NCI-H187 treated with DMSO at 0.1 percent for 48 hours (cell line): ENCODE data around the gene GPRC5C.
"Not testable (repeated sequence)": the region's sequence is repeated elsewhere in the genome, so short reads cannot be mapped to it uniquely, and the experiment has no call there.

Experiments used
- DNase-seq: peaks from one replicate; lab custom pipeline; 2025; lab: John Stamatoyannopoulos, UW

The GPRC5C gene

GRCh38 chr17:74405311-74405710 is 26.6 kb upstream of the GPRC5C start:
- DNase-seq, result not testable (repeated sequence)

- no peak for DNase-seq
Observed at GRCh38 chr17:74407384-74407783, 24.5 kb upstream of the GPRC5C start.

GRCh38 chr17:74408262-74408661 is 23.6 kb upstream of the GPRC5C start:
- no peak for DNase-seq

- peak; percentile 32 for DNase-seq
Observed at GRCh38 chr17:74408815-74409214, 23.1 kb upstream of the GPRC5C start.

GRCh38 chr17:74410001-74410443 is 21.9 kb upstream of the GPRC5C start:
- no peak for DNase-seq

- no peak for DNase-seq
Observed at GRCh38 chr17:74412581-74412980, 19.3 kb upstream of the GPRC5C start.

GRCh38 chr17:74413491-74413890 is 18.4 kb upstream of the GPRC5C start:
- DNase-seq, result no peak

DNA sequence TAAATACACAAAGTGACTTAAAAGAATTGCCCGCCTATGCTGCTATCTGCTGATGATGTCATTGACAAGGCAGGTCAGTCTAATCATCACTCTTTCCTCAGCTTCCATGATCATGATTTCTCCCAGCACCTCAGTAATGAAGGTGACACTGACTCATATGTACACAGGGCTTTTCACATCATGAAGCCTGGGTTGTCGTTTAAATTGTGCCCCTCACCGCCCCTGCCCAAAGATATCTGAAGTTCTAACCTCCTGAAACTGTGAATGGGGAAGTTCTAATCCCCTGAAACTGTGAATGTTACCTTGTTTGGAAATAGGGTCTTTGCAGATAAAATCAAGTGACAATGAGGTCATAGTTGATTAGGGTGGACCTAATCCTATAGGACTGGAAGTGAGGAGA is 17.4 kb upstream of the GPRC5C start:
- no peak for DNase-seq

DNA sequence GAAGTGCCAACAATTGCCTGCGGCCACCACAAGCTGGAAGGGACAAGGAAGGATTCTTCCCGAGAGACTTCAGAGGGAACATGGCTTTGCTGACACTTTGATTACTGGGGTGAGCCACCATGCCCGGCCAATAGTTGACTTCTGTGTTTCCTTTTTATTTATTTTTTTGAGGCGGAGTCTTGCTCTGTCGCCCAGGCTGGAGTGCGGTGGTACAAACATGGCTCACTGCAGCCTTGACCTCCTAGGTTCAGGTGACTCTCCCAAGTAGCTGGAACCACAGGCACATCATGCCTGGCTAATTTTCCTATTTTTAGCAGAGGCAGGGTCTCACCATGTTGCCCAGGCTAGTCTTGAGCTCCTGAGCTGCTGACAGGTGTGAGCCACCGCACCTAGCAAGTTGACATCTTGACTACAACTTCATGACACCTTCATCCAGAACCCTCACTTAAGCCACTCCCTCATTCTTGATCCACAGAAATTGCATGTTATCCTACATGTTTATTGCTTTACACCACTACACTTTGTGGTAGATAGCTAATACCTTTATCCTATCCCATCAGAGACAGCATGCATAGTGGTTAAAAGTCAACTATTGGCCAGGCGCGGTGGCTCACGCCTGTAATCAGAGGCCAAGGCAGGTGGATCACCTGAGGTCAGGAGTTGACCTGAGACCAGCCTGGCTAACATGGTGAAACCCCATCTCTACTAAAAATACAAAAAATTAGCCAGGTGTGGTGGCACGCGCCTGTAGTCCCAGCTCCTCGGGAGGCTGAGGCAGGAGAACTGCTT is 16.1 kb upstream of the GPRC5C start:
- no peak for DNase-seq

DNA sequence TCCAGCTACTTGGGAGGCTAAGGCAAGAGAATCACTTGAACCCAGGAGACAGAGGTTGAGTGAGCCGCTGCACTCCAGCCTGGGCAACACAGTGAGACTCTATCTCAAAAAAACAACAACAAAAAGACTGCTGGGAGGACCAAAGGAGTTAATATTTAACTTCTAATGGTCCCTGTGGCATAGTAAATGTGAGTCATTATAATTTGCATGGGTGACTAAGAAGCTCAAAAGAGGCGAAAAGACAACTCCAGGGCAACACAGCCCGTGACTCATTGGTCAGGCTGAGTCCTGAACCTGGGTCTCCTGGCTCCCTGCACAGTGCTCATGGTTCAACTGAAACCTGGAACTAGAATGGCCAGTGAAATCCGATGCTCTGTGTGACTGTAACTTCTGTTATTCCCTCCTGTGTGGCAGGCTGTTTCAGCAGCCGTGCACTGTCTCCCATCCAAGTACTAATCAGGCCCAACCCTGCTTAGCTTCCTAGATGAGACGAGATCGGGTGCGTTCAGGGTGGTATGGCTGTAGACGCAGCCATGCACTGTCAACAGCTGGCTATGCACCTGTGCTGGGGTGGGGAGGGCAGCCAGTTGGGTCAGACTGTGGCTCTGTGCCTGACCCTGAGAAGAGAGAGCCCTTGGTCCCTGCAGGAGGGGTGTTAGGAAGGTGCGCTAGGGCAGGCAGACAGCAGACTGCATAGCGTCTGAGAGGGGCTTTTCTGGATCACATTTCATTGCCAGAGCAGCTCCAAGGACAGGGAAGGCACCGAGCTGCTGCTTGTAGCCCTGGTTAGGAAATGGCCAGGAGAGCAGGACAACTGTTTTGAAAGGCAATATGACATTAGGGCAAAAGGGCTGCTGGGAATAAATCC is 14.5 kb upstream of the GPRC5C start:
- no peak for DNase-seq

- DNase-seq, result no peak
Observed at GRCh38 chr17:74419928-74420411, 11.9 kb upstream of the GPRC5C start.

DNA sequence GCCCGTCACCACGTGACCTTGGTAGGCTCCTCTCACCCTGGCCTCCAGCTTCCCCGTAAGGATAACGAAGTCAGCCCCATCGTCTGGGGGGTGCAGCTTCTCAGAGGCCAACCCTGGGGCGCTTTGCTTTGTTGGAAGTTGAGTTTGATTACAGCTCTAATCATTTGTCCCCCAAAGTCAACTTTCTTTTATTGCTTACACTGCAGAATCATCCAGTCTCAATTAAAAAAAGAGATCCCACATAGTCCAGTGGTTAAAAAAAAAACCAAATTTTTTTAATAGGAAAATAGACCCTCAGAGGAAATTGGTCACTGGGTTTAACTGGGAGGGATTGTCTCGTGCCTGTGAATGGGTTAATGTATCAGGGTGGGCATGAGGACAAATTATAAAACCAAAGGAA is 7.8 kb upstream of the GPRC5C start:
- no peak for DNase-seq

DNA sequence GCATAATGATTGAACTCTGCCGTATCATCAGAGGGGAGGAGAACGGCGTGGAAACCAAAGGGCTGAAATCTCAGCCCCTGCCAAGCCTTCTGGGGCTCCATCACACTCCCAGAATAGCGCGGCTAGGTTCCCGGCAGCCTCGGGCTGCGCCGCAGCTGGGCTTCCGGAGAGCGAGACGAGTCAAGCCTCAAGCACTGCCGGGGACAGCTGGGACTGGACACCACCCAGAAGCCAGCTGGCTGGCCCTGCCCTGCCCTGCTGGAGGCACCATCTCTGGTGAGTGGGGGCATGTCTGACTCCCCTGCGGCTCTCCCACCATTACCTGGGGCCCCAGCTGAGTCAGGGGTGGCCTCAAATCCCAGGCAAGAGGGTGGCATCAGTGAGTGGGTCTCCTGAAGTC is 7.2 kb upstream of the GPRC5C start:
- no peak for DNase-seq

GRCh38 chr17:74426551-74427047 is 5.3 kb upstream of the GPRC5C start:
- no peak for DNase-seq

DNA sequence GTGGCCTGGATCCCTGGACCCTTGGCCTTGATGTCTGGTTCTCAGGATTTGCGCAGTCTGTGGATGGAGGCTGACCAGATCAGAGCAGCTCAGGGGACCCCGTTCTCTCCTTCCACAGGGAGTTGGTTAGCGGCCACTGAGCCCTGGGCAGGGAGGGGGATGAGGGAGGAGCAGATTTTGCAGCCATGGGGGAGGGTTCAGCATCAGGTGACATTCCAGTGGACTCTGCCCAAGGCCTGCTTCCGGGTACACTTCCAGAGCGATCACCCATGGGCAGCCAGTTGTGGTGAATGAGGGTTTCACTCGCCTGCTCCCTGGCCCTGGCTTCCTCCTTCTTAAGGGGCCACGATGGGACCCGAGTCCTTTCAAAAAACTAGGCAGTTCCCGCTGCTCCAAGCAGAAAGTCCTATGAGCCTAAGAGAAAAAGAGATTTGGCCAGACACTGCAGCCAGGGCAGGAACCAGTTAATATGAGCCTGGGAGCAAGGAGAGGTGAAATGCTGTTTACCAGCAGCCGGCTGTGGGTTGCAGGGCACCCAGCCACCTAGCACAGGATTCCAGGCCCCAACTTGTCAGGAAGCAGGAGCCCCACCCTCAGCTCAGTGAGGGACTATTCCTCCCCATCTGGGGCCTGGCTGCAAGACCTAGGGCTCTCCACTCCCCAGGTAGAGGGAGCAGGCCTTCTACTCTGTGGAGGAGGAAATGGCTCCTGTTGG is 4.7 kb upstream of the GPRC5C start:
- no peak for DNase-seq

GRCh38 chr17:74427763-74428153 is 4.1 kb upstream of the GPRC5C start:
- DNase-seq, result no peak

DNA sequence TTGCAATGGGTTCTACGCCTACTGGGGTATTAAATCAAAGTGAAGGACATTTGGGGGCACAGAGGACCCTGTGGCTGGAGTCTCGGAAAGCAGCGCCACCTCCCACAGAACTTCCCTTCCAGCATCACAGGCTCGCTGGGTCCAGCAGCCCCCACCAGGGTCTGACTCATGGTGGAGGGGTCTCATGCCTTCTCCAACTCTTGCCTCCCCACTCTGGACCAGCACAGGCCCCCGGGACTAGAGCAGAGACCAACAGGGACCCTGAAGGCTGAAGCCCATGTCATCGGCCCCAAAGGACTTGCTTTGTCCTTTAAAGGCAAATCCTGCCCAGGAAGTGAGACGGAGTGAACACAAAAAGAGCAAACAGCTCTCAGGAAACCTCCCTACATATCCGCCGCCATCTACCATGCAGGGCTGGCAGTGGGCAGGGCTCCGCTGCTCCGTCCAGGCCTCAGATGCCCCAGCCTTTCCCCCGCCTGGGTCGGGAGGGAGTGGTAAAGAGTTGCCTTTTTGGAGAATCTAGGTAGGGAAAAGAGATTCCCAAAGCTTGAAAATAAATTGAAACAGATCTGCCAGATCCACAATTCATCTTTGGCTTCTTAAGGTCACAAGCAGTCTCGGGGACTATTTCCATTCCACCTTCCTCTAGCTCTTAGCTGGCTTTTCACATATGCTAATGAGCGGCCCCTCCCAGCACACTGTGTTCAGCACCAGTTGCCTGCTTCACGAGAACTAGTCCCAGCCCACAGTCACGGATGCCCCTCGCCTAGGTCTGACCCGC is 2.1 kb upstream of the GPRC5C start:
- DNase-seq, result no peak

DNA sequence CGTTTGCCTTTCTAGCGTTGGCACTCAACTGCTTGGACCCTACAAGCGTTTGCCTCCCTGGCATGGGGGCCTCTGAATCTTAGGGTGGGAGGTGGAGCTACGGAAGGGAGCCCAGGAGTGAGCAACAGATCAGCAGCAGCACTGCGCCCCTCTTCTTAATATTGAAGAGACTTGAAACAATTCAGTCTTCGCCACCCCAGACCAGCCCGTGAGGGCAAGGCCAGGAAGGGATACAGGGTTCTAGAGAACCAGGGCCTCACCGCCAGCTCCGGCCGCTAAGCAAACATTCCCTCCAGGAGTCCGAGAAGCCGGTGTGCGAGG is 1.5 kb upstream of the GPRC5C start:
- DNase-seq, result no peak

DNA sequence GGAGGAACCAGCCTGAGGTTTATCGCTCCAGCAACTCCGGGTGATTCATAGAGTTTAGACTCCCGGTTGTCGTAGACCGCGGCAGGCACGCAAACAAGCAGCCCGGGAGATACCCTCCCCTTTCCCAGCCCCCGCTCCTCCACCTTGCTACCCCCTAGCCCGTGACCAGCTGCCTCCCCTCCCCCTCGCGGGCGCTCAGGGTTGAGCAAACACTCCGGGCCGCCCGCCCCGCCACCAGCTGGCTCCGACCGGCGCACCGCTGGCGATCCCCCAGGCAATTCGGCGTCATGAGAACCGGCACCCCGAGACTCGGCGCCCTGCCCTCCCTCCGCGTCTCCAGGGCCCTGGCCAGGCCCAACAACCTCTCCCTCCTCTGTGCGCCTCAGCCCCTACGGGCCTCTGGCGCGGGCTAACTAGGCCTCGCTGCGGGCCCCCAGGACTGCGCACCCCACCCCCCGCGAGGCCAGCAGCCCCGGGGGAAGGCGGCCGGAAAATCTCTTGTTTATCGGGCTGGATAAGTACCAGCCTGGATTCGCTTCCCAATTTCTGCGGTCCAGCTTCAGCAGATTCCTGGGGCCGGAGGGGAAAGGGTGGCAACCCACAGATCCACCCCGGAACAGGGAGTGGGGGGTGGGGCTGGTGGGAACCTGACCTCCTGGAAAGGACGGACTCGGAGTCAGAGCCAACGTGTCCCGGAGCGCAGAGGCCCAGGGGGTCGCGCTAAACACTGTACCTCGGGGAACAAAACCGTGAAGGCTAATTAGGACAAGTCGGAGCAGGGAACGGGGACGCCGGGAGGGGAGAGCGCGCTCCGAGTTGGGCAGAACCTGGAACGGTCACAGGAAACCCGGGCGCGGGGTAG is 951 bp upstream of the GPRC5C start:
- DNase-seq, result no peak

GRCh38 chr17:74432424-74432690 is 469 bp downstream of the GPRC5C start:
- DNase-seq, result no peak
